ENCODE measurements around the gene C19orf18.
A peak's percentile ranks its signal among the peaks of the same experiment; 100 is the strongest.
"Not testable (repeated sequence)": the region's sequence is repeated elsewhere in the genome, so short reads cannot be mapped to it uniquely, and the experiment has no call there.

The C19orf18 gene

DNA sequence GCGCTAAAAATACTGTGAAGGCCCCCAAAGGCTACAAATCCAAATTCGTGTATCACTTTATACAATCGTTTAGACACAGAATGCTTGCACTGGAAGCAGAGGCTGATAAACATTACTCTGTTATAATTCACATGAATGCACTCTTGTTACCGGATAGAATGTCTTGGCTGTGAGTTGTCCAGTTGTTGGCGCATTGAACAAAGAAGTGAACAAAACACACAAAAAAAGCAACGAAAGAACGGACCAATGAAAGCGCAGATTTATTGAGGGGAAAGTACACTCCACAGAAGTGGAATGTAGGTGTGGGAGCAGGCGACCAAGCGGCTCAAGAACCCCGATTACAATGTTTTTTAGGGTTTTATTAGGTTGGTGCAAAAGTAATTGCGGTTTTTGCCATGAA, 38.6 kb downstream of the C19orf18 start:
- H3K9me3 Mint-ChIP-seq: peaks cover 29% of the 10 kb centered on the region
- no peak overlapping the region for H3K4me3 Mint-ChIP-seq
- H3K4me1 Mint-ChIP-seq: no peaks in the 10 kb centered on the region
- no peak for DNase-seq (ENCODE audit: low spot score in 2 of 2)
- H3K27me3 Mint-ChIP-seq: no peaks in the 10 kb centered on the region
- no peak for ATAC-seq (replicated peaks; ENCODE audit: extremely low read depth, poor library complexity, severe bottlenecking)
- H3K27ac Mint-ChIP-seq (ENCODE audit: low read depth): no peak overlapping the region
- H3K36me3 Mint-ChIP-seq (ENCODE audit: insufficient read depth): peaks cover 1% of the 10 kb centered on the region

DNA sequence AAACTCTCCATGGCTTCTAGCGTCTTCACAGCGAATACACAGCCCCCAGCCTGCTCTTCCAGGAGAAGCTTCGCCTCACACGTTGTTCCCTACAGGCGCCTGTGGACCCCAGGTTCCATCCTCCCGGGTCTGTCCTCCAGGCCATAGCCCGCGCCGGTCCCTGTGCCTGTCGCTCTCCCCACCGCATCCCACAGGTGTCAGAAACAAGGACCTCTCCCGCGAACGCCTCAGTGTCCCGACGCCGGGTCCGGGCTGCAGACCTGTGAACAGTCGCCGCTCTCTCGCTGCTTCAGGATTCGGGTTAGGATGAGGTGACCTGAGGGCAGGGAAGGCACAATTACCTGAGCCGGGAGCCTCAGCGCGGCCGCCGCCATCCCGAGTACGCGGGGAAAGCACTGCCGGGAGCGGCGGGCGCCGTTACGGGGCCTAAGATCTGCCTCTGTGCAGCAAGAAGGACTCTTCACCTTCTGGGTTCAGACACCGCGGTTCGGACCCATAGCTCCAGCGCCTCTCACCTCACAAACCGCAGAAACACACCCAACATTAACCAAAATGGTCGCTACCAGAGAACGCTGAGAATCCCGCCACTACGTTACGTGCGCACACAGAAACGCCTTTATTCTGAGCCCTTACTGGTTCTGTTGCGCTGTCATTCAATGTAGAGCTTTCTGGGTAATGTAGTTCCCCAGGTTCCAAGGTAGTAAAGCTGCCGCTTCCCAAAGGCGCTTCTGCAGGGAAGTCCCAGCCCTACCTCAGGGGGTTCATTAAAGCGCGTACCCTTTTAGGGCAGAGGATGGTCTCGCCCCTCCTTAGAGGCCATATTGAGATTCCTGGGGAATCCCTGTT, 39.3 kb downstream of the C19orf18 start, which contains the start of gene ZNF418:
ZNF418 (minus strand) TSS at position 583 of the 846 bp plus-strand sequence. CDS start 1,580 bp downstream, outside the sequence.
- Mint-ChIP-seq H3K27me3 (no peaks in the 10 kb centered on the region), H3K9me3 (peaks cover 29% of the 10 kb centered on the region), H3K4me1 (no peaks in the 10 kb centered on the region), H3K36me3 (ENCODE audit: insufficient read depth) (peaks cover 1% of the 10 kb centered on the region), H3K27ac (ENCODE audit: low read depth) (peak within 1 kb of the TSS; percentile 82), H3K4me3 (peak within 1 kb of the TSS; percentile 78)
- DNase-seq (ENCODE audit: low spot score in 2 of 2) (peak in 1 of 2 donors; percentile 9), ATAC-seq (replicated peaks; ENCODE audit: extremely low read depth, poor library complexity, severe bottlenecking) (peak; percentile 60)

DNA sequence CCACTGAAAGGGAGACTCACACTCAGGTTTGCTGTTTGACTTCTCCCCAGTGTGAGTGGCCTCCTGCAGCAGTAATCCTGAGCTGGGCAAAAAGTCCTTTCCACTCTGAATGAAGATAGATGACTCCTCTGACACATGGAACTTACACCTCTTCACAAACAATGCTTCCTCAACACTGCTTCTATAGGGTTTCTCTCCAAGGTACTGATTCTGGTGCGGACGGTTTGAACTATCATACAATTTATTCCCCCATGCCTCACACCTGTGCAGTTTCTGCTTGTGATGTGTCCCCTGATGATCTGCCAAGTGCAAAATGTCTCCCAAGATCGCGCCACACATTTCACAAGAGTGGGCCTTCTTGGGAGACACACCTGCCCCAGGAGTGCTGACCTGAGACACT, 46.7 kb downstream of the C19orf18 start:
- Mint-ChIP-seq H3K4me1 (no peaks in the 10 kb centered on the region), H3K27ac (ENCODE audit: low read depth) (no peak overlapping the region), H3K4me3 (no peak overlapping the region), H3K27me3 (no peaks in the 10 kb centered on the region), H3K36me3 (ENCODE audit: insufficient read depth) (peaks cover 1% of the 10 kb centered on the region), H3K9me3 (peaks cover 24% of the 10 kb centered on the region)
- ATAC-seq (replicated peaks; ENCODE audit: extremely low read depth, poor library complexity, severe bottlenecking) (no peak), DNase-seq (ENCODE audit: low spot score in 2 of 2) (no peak)

DNA sequence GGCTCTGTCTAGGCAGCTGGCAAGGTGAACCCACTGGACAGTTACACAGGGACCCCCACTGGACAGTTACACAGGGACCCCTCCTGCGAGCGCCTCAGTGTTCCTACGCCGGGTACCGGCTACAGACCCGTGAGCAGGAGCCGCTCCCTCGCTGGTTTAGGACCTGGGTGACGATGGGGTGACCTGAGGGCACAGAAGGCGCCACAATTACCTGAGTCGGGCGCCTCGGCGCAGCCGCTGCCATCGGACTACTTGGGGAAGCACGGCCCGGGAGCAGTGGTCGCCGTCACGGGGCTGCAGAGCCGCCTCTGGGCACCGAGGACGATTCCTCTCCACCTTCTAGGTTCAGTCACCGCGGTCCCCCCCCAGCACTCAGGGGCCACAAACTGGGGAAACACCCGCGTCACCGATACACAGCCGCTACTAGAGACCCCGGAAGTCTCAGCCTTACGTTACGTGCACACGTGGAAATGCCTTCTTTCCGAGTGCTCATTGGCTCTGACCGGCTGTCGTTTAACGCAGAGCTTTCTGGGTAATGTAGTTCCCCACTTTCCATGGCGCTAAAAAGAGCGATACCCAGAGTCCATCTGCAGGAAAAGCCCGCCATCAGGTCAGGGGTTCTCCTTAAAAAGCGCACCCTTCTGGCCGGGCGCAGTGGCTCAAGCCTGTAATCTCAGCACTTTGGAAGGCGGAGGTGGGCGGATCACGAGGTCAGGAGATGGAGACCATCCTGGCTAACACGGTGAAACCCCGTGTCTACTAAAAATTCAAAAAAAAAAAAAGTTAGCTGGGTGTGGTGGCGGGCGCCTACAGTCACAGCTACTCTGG, 58.0 kb downstream of the C19orf18 start, which contains the start of gene ZNF417:
ZNF417 (minus strand) TSS at position 425 of the 828 bp plus-strand sequence; CDS start at position 244, 181 bp downstream.
- ATAC-seq (replicated peaks; ENCODE audit: extremely low read depth, poor library complexity, severe bottlenecking) (peak; percentile 100), DNase-seq (ENCODE audit: low spot score in 2 of 2) (peak; percentile 69 to 88)
- not testable (repeated sequence) for H3K27me3 Mint-ChIP-seq
- H3K27ac Mint-ChIP-seq (ENCODE audit: low read depth): peak within 1 kb of the TSS; percentile 98
- peaks cover 22% of the 10 kb centered on the region for H3K36me3 Mint-ChIP-seq (ENCODE audit: insufficient read depth)
- peaks cover 38% of the 10 kb centered on the region for H3K4me1 Mint-ChIP-seq
- peak within 1 kb of the TSS; percentile 94 for H3K4me3 Mint-ChIP-seq
- H3K9me3 Mint-ChIP-seq: peaks cover 16% of the 10 kb centered on the region

DNA sequence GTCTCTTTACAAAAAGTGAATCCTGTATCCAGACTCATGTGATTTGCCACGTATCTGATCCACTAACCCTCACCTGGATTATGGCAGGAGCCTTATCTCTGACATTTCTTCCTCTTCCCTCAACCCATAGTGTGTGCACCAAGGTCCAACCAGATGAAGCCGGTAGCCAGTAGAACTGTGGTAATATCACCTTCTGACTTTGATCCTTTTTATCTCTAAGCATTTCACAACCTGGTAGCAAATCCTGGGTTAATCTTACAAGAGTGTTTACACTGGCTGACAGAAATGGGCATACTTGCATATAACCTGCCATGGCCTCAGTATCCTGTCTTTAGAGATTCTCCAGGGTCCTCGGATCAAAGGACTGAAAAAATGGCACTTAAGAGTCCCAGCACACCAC, 59.8 kb downstream of the C19orf18 start:
- H3K36me3 Mint-ChIP-seq (ENCODE audit: insufficient read depth): peaks cover 33% of the 10 kb centered on the region
- no peak overlapping the region for H3K27ac Mint-ChIP-seq (ENCODE audit: low read depth)
- DNase-seq (ENCODE audit: low spot score in 2 of 2): no peak
- ATAC-seq (replicated peaks; ENCODE audit: extremely low read depth, poor library complexity, severe bottlenecking): no peak
- no peaks in the 10 kb centered on the region for H3K27me3 Mint-ChIP-seq
- peaks cover 19% of the 10 kb centered on the region for H3K9me3 Mint-ChIP-seq
- H3K4me3 Mint-ChIP-seq: peak overlapping the region; percentile 94
- peaks cover 40% of the 10 kb centered on the region for H3K4me1 Mint-ChIP-seq
